HEK293 (cell line): ENCODE measurements around the gene SERPINB2.

ENCODE experiments used
- CTCF ChIA-PET: fragments of 350-600 bp; formaldehyde crosslinking; extraction: SDS; loops from one replicate; lab custom pipeline; 2021; ENCODE audit warnings: antibody characterized with exemption; lab: Yijun Ruan, JAX
- POLR2A ChIA-PET: fragments of 300-600 bp; formaldehyde crosslinking; extraction: SDS; loops from one replicate; lab custom pipeline; 2020; ENCODE audit warnings: antibody characterized with exemption, inconsistent platforms; lab: Yijun Ruan, JAX
- H3K27ac ChIP-seq: fragments of 200-500 bp; sonication (Bioruptor generic); 2 replicates; pipeline ENCODE4 v1.5.1; 2014; ENCODE audit warnings: low read depth, low read length, control low read depth, inconsistent platforms; ENCODE audit errors: extremely low read depth
- H3K36me3 ChIP-seq, 2 experiments: fragments of 200-500 bp in 1 of 2; sonication (Bioruptor generic) in 1 of 2; 1 replicate in 1 of 2; 2 replicates in 1 of 2; pipeline ENCODE4 v1.5.1; 2014 to 2017; ENCODE audit warnings: inconsistent platforms in 2 of 2, low read length in 2 of 2; ENCODE audit not compliant: control insufficient read depth in 2 of 2, insufficient read depth in 1 of 2
- H3K4me1 ChIP-seq: fragments of 200-500 bp; sonication (Bioruptor generic); 2 replicates; pipeline ENCODE4 v1.5.1; 2014; ENCODE audit warnings: mild to moderate bottlenecking, low read length, inconsistent platforms; ENCODE audit not compliant: control insufficient read depth, insufficient read depth
- H3K4me3 ChIP-seq: 2 replicates; pipeline ENCODE4 v1.5.1; 2011; ENCODE audit warnings: low read depth, mild to moderate bottlenecking, control low read depth, low read length, moderate library complexity
- H3K9me3 ChIP-seq: fragments of 200-500 bp; sonication (Bioruptor generic); 2 replicates; pipeline ENCODE4 v1.5.1; 2014; ENCODE audit warnings: low read depth, low read length, inconsistent platforms; ENCODE audit not compliant: control insufficient read depth, insufficient read depth
- CTCF ChIP-seq: fragments of 450-650 bp; formaldehyde crosslinking; IDR thresholded peaks from 2 replicates; pipeline ENCODE4 v1.5.1; 2016; ENCODE audit warnings: missing biosample characterization, missing genetic modification characterization
- GLIS2 ChIP-seq: fragments of 450-650 bp; formaldehyde crosslinking; IDR thresholded peaks from 2 replicates; pipeline ENCODE4 v1.5.1; 2016; ENCODE audit warnings: missing biosample characterization, missing genetic modification characterization
- SCRT1 ChIP-seq: fragments of 450-650 bp; formaldehyde crosslinking; IDR thresholded peaks from 2 replicates; pipeline ENCODE4 v1.5.1; 2016; ENCODE audit warnings: missing biosample characterization, missing genetic modification characterization, borderline replicate concordance
- WT1 ChIP-seq: fragments of 450-650 bp; formaldehyde crosslinking; IDR thresholded peaks from 2 replicates; pipeline ENCODE4 v1.5.1; 2016; ENCODE audit warnings: missing biosample characterization, missing genetic modification characterization
- ZBTB1 ChIP-seq: fragments of 450-650 bp; formaldehyde crosslinking; IDR thresholded peaks from 2 replicates; pipeline ENCODE4 v1.5.1; 2016; ENCODE audit warnings: missing biosample characterization, missing genetic modification characterization
- ZBTB21 ChIP-seq: fragments of 450-650 bp; formaldehyde crosslinking; IDR thresholded peaks from 2 replicates; pipeline ENCODE4 v1.5.1; 2017; ENCODE audit warnings: missing biosample characterization, missing genetic modification characterization
- ZNF174 ChIP-seq: fragments of 450-650 bp; formaldehyde crosslinking; IDR thresholded peaks from 2 replicates; pipeline ENCODE4 v1.5.0; 2017; ENCODE audit warnings: missing biosample characterization, mild to moderate bottlenecking, missing genetic modification characterization
- ZNF362 ChIP-seq: fragments of 450-650 bp; formaldehyde crosslinking; IDR thresholded peaks from 2 replicates; pipeline ENCODE4 v1.5.1; 2016; ENCODE audit warnings: missing biosample characterization, missing genetic modification characterization
- ZNF37A ChIP-seq: fragments of 450-650 bp; IDR thresholded peaks from 2 replicates; pipeline ENCODE4 v1.5.1; 2018; ENCODE audit warnings: missing biosample characterization, missing genetic modification characterization
- ZNF510 ChIP-seq: fragments of 450-650 bp; formaldehyde crosslinking; IDR thresholded peaks from 2 replicates; pipeline ENCODE4 v1.5.1; 2018; ENCODE audit warnings: mild to moderate bottlenecking, missing genetic modification characterization, missing biosample characterization; ENCODE audit not compliant: insufficient replicate concordance
- ZNF629 ChIP-seq: fragments of 450-650 bp; formaldehyde crosslinking; IDR thresholded peaks from 2 replicates; pipeline ENCODE4 v1.5.1; 2017; ENCODE audit warnings: missing biosample characterization, missing genetic modification characterization
- ZNF654 ChIP-seq: fragments of 450-650 bp; formaldehyde crosslinking; IDR thresholded peaks from 2 replicates; pipeline ENCODE4 v1.5.1; 2016; ENCODE audit warnings: low read depth, missing biosample characterization, missing genetic modification characterization
- ZNF692 ChIP-seq: fragments of 450-650 bp; formaldehyde crosslinking; IDR thresholded peaks from 2 replicates; pipeline ENCODE4 v1.5.1; 2016; ENCODE audit warnings: missing biosample characterization, missing genetic modification characterization
- ZNF701 ChIP-seq: fragments of 450-650 bp; formaldehyde crosslinking; IDR thresholded peaks from 2 replicates; pipeline ENCODE4 v1.5.1; 2016; ENCODE audit warnings: missing biosample characterization, missing genetic modification characterization
- ZNF837 ChIP-seq: fragments of 450-650 bp; formaldehyde crosslinking; IDR thresholded peaks from 2 replicates; pipeline ENCODE4 v1.5.1; 2016; ENCODE audit warnings: missing biosample characterization, missing genetic modification characterization

SERPINB2 gene

GRCh38 chr18:63887424-63887823 lies at the start of gene SERPINB2:
TSS of gene SERPINB2 (plus strand) at chr18:63887705. CDS start at chr18:63891445, 3,740 bp downstream.
- TF ChIP-seq ZNF837 (no peak), ZBTB21 (tag by site-specific recombination) (no peak)
- TF ChIP-seq, all 188 proteins: peak for 0
- Histone ChIP-seq H3K27ac (no peak within 1 kb of the TSS), H3K36me3 (no peaks in the 10 kb centered on the region), H3K4me1 (peaks cover 2% of the 10 kb centered on the region; the same call in 1 of the 2 replicates), H3K4me3 (no peak within 1 kb of the TSS), H3K9me3 (no peaks in the 10 kb centered on the region)
- ChIA-PET POLR2A (no interaction called here), CTCF (no interaction called here)

GRCh38 chr18:63843008-63843407 lies 44.5 kb upstream of the SERPINB2 start:
- Histone ChIP-seq H3K4me1 (no peaks in the 10 kb centered on the region), H3K4me3 (no peak overlapping the region), H3K27ac (no peak overlapping the region), H3K9me3 (no peaks in the 10 kb centered on the region), H3K36me3 (no peaks in the 10 kb centered on the region)
- ChIA-PET CTCF (interaction anchor here (0.6 to 7.5 kb wide), 10 partner anchors 9 to 1205 kb away, joined by 3 to 100 read pairs (median 4); no protein-coding TSS in a partner anchor), POLR2A (no interaction called here)
- TF ChIP-seq GLIS2 (tag by site-specific recombination) (no peak), ZNF701 (tag by site-specific recombination) (no peak), SCRT1 (tag by site-specific recombination) (no peak), ZNF692 (tag by site-specific recombination) (no peak), ZNF37A (no peak), ZNF362 (tag by site-specific recombination) (no peak)

- CTCF ChIA-PET = interaction anchor here (0.6 to 7.5 kb wide), 9 partner anchors 13 to 1261 kb away, joined by 3 to 100 read pairs (median 4); no protein-coding TSS in a partner anchor
- H3K4me1 ChIP-seq = no peaks in the 10 kb centered on the region
- H3K4me3 ChIP-seq = no peak overlapping the region
- no peaks in the 10 kb centered on the region for H3K36me3 ChIP-seq
- no peak overlapping the region for H3K27ac ChIP-seq
- POLR2A ChIA-PET = no interaction called here
- peak; percentile 28; the same call in 1 of the 2 replicates for TF ChIP-seq ZNF654 (tag by site-specific recombination)
- TF ChIP-seq ZNF510 (tag by site-specific recombination) = no peak
- no peaks in the 10 kb centered on the region for H3K9me3 ChIP-seq
Measured at GRCh38 chr18:63844254-63844653, 43.3 kb upstream of the SERPINB2 start.

GRCh38 chr18:63848159-63848558 lies 39.3 kb upstream of the SERPINB2 start:
- no peak for TF ChIP-seq ZBTB1
- TF ChIP-seq CTCF (tag by site-specific recombination) = 0 out of 2 replicates have a peak, but pooled peaks have one; percentile 7
- TF ChIP-seq WT1 (tag by site-specific recombination) = no peak
- TF ChIP-seq ZNF654 (tag by site-specific recombination) = peak; percentile 57
- TF ChIP-seq ZNF629 (tag by site-specific recombination) = no peak
- no peak for TF ChIP-seq ZNF174 (tag by site-specific recombination)
- H3K9me3 ChIP-seq = no peaks in the 10 kb centered on the region
- no peak overlapping the region for H3K4me3 ChIP-seq
- H3K4me1 ChIP-seq = no peaks in the 10 kb centered on the region
- POLR2A ChIA-PET = no interaction called here
- CTCF ChIA-PET = interaction anchor here (0.6 to 7.5 kb wide), 17 partner anchors 9 to 363 kb away, joined by 3 to 100 read pairs (median 4); no protein-coding TSS in a partner anchor
- no peak overlapping the region for H3K27ac ChIP-seq
- no peaks in the 10 kb centered on the region for H3K36me3 ChIP-seq
